Esophagus squamous epithelium (tissue), 5 donors: ENCODE measurements around the gene ZSCAN5A. TPM values are rescaled to one million over a fixed set of nuclear protein-coding genes. Genes with fewer than 3 reads are reported as not detected.
"Not testable (repeated sequence)": the region's sequence is repeated elsewhere in the genome, so short reads cannot be mapped to it uniquely, and the experiment has no call there.

Experiments
- DNase-seq: peaks from one replicate; lab custom pipeline; 2025; lab: John Stamatoyannopoulos, UW
- H3K27ac ChIP-seq, 4 donors: fragments of 200-600 bp; sonication (generic); one replicate each; pipeline ENCODE4 v1.5.1; 2016 to 2019; ENCODE audit warnings: mild to moderate bottlenecking in 1 of 4
- H3K27me3 ChIP-seq, 4 donors: fragments of 200-600 bp; sonication (generic); 1 replicate in 3 of 4; 2 replicates in 1 of 4; pipeline versions ENCODE4 v1.5.1 to v1.6.0; 2017 to 2021; ENCODE audit warnings: antibody characterized with exemption in 1 of 4
- H3K36me3 ChIP-seq, 3 donors: fragments of 200-600 bp; sonication (generic); one replicate each; pipeline ENCODE4 v1.5.1; 2016 to 2019
- H3K4me1 ChIP-seq, 3 donors: fragments of 200-600 bp; sonication (generic); one replicate each; pipeline ENCODE4 v1.5.1; 2017 to 2019
- H3K4me3 ChIP-seq, 4 donors: fragments of 200-600 bp; sonication (generic); 1 replicate in 3 of 4; 2 replicates in 1 of 4; pipeline ENCODE4 v1.5.1; 2016 to 2019; ENCODE audit warnings: mild to moderate bottlenecking in 2 of 4, moderate library complexity in 1 of 4
- H3K9me3 ChIP-seq, 3 donors: fragments of 200-600 bp; sonication (generic); one replicate each; pipeline ENCODE4 v1.5.1; 2016 to 2019
- POLR2A ChIP-seq, 4 donors: fragments of 450-650 bp; IDR thresholded peaks; one replicate each; pipeline ENCODE4 v1.6.1; 2017; ENCODE audit warnings: antibody characterized with exemption in 4 of 4, mild to moderate bottlenecking in 4 of 4, moderate library complexity in 3 of 4
- WGBS, 2 donors: methylation state at CpG; one replicate each; pipeline ENCODE4 v1.1.5; 2018; 5-methylcytosine and 5-hydroxymethylcytosine counted together
- intact Hi-C: fragments of 100-400 bp; cut with DNase I; formaldehyde crosslinking; loops from one replicate; pipeline ENCODE4 v1.15.0; 2022
- total RNA-seq, 4 donors: library from RNA; depleted of rRNA; stranded (reverse); fragments of >200 nt; gene quantifications; one replicate each; pipeline ENCODE4 v1.1.0, GENCODE V29; 2016
- TF ChIP-seq, protein P1 (sequence below), 6 experiments: fragments of 450-650 bp in 4 of 6; fragments of 200-600 bp in 2 of 6; sonication (generic) in 2 of 6; IDR thresholded peaks; one replicate each; pipeline ENCODE4 v1.5.1; 2016 to 2019; ENCODE audit warnings: antibody characterized with exemption in 6 of 6, mild to moderate bottlenecking in 4 of 6, moderate library complexity in 4 of 6
- donor health status: DM: yes; HTN: yes; CAD: no.

The ZSCAN5A gene
- total RNA-seq, 4 donors from 2014 or later, result 2.8 to 13.2 (median 6.8) TPM

GRCh38 chr19:56191115-56191514 lies 123.5 kb downstream of the ZSCAN5A start:
- H3K4me3 ChIP-seq, result no peak overlapping the region
- no peak for TF ChIP-seq POLR2A (IDR thresholded peaks at IDR 0.05)
- TF ChIP-seq, protein P1, sequence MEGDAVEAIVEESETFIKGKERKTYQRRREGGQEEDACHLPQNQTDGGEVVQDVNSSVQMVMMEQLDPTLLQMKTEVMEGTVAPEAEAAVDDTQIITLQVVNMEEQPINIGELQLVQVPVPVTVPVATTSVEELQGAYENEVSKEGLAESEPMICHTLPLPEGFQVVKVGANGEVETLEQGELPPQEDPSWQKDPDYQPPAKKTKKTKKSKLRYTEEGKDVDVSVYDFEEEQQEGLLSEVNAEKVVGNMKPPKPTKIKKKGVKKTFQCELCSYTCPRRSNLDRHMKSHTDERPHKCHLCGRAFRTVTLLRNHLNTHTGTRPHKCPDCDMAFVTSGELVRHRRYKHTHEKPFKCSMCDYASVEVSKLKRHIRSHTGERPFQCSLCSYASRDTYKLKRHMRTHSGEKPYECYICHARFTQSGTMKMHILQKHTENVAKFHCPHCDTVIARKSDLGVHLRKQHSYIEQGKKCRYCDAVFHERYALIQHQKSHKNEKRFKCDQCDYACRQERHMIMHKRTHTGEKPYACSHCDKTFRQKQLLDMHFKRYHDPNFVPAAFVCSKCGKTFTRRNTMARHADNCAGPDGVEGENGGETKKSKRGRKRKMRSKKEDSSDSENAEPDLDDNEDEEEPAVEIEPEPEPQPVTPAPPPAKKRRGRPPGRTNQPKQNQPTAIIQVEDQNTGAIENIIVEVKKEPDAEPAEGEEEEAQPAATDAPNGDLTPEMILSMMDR (IDR thresholded peaks at IDR 0.05), result no peak
- H3K9me3 ChIP-seq, result no peaks in the 10 kb centered on the region
- DNase-seq, result no peak
- H3K36me3 ChIP-seq, result no peaks in the 10 kb centered on the region
- intact Hi-C loops, result no loop called here
- H3K27me3 ChIP-seq, result peaks cover 0 to 10% (median 0%) of the 10 kb centered on the region in 4 donors
- 74 to 79% methylated on average over 4 to 7 of the region's 7 CpGs for WGBS, 2 donors
- H3K27ac ChIP-seq, result no peak overlapping the region
- H3K4me1 ChIP-seq, result no peaks in the 10 kb centered on the region

DNA sequence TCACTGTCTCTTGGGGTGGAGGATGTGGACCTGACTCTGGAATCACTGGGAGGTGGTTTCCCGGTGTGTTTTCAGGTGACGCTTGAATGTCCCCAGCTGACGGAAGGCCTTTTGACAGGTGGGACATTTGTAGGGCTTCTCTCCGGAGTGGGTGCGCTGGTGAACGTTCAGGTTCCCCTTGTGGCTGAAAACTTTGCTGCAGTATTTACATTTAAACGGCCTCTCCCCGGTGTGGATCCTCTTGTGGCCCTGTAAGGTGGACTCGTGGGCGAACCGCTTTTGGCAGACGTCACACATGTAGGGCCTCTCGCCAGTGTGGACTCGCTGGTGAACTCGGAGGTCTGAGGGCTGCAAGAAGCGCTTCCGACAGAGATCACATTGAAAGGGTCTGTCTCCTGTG lies 124.9 kb downstream of the ZSCAN5A start:
- no peak for TF ChIP-seq POLR2A (IDR thresholded peaks at IDR 0.05)
- TF ChIP-seq, protein P1 (IDR thresholded peaks at IDR 0.05), result no peak
- intact Hi-C loops, result no loop called here
- Histone ChIP-seq H3K4me3 (no peak overlapping the region), H3K4me1 (no peaks in the 10 kb centered on the region), H3K9me3 (no peaks in the 10 kb centered on the region), H3K27me3 (peaks cover 0 to 16% (median 0%) of the 10 kb centered on the region in 4 donors), H3K36me3 (no peaks in the 10 kb centered on the region), H3K27ac (no peak overlapping the region)
- WGBS, 2 donors, result 76 to 88% methylated on average over 5 to 14 of the region's 17 CpGs
- DNase-seq, result no peak

GRCh38 chr19:56177564-56178243 lies 136.9 kb downstream of the ZSCAN5A start:
- intact Hi-C loops, result no loop called here
- WGBS, 2 donors, result 42 to 49% methylated on average over 11 of the region's 11 CpGs

GRCh38 chr19:56176881-56177280 lies 137.8 kb downstream of the ZSCAN5A start:
- Histone ChIP-seq H3K27ac (no peak overlapping the region), H3K9me3 (no peaks in the 10 kb centered on the region), H3K36me3 (no peaks in the 10 kb centered on the region), H3K27me3 (peaks cover 0 to 46% (median 0%) of the 10 kb centered on the region in 4 donors), H3K4me1 (peaks cover 0 to under 1% (median 0%) of the 10 kb centered on the region in 3 donors), H3K4me3 (no peak overlapping the region)
- intact Hi-C loops, result no loop called here
- TF ChIP-seq, protein P1 (IDR thresholded peaks at IDR 0.05), result no peak
- TF ChIP-seq POLR2A (IDR thresholded peaks at IDR 0.05), result no peak
- DNase-seq, result no peak
- WGBS, 2 donors, result 78 to 79% methylated on average over 17 to 18 of the region's 18 CpGs

More at GRCh38 chr19:56177564-56178243, 136.9 kb downstream of the ZSCAN5A start:
- no peaks in the 10 kb centered on the region for H3K4me1 ChIP-seq
- H3K4me3 ChIP-seq, result no peak overlapping the region
- no peaks in the 10 kb centered on the region for H3K36me3 ChIP-seq
- TF ChIP-seq, protein P1 (IDR thresholded peaks at IDR 0.05), result no peak
- TF ChIP-seq POLR2A (IDR thresholded peaks at IDR 0.05), result no peak
- DNase-seq, result no peak
- H3K9me3 ChIP-seq, result no peaks in the 10 kb centered on the region
- H3K27ac ChIP-seq, result no peak overlapping the region
- peaks cover 0 to 45% (median 0%) of the 10 kb centered on the region in 4 donors for H3K27me3 ChIP-seq

- H3K4me1 ChIP-seq, DNase-seq, H3K9me3 ChIP-seq, H3K4me3 ChIP-seq, H3K27ac ChIP-seq, intact Hi-C loops, H3K36me3 ChIP-seq: not testable (repeated sequence)
- peaks cover 0 to 46% (median 0%) of the 10 kb centered on the region in 4 donors for H3K27me3 ChIP-seq
- WGBS, 2 donors, result 25 to 44% methylated on average over 1 of the region's 11 CpGs
Measured at GRCh38 chr19:56176310-56176709, 138.3 kb downstream of the ZSCAN5A start.

- 10 to 57% methylated on average over 1 to 6 of the region's 15 CpGs for WGBS, 2 donors
- DNase-seq, intact Hi-C loops: not testable (repeated sequence)
Measured at GRCh38 chr19:56175861-56176307, 138.8 kb downstream of the ZSCAN5A start, which contains the start of gene GALP. GALP (plus strand) TSS chr19:56176008; CDS start chr19:56177109, 1,101 bp downstream.

More at GRCh38 chr19:56175861-56176307, 138.8 kb downstream of the ZSCAN5A start, which contains the start of gene GALP:
- H3K36me3 ChIP-seq, H3K9me3 ChIP-seq, H3K4me1 ChIP-seq, H3K4me3 ChIP-seq, H3K27ac ChIP-seq: not testable (repeated sequence)
- H3K27me3 ChIP-seq, result peaks cover 0 to 46% (median 0%) of the 10 kb centered on the region in 4 donors
